Neural progenitor cell (in vitro differentiated cells): ENCODE data around the gene MOSPD2. TPM values are rescaled to one million over a fixed set of nuclear protein-coding genes. Genes with fewer than 3 reads are reported as not detected.

Source experiments
- DNase-seq: peaks from one replicate; pipeline ENCODE4 v3.0.0-alpha.2; 2016; ENCODE audit warnings: low spot score
- H2AFZ ChIP-seq: fragments of 200-600 bp; sonication (generic); replicated peaks from 2 replicates; pipeline ENCODE4 v1.6.1; 2016; ENCODE audit warnings: antibody characterized with exemption
- H3F3A ChIP-seq: fragments of 200-600 bp; sonication (generic); 2 replicates; pipeline ENCODE4 v1.6.1; 2016; ENCODE audit warnings: antibody characterized with exemption, low read depth
- H3K27ac ChIP-seq: fragments of 200-600 bp; sonication (generic); 2 replicates; pipeline ENCODE4 v1.5.1; 2016; ENCODE audit warnings: mild to moderate bottlenecking
- H3K27me3 ChIP-seq: fragments of 200-600 bp; sonication (generic); 2 replicates; pipeline ENCODE4 v1.6.1; 2016; ENCODE audit warnings: mild to moderate bottlenecking, moderate library complexity
- H3K36me3 ChIP-seq: fragments of 200-600 bp; sonication (generic); 2 replicates; pipeline ENCODE4 v1.5.1; 2016
- H3K4me1 ChIP-seq: fragments of 200-600 bp; sonication (generic); 2 replicates; pipeline ENCODE4 v1.6.1; 2016; ENCODE audit warnings: mixed run types
- H3K4me2 ChIP-seq: fragments of 200-600 bp; sonication (generic); 2 replicates; pipeline ENCODE4 v1.6.1; 2016
- H3K4me3 ChIP-seq: fragments of 200-600 bp; sonication (generic); 2 replicates; pipeline ENCODE4 v1.5.1; 2016
- H3K79me2 ChIP-seq: fragments of 200-600 bp; sonication (generic); 2 replicates; pipeline ENCODE4 v1.6.1; 2016; ENCODE audit warnings: low read depth
- H3K9ac ChIP-seq: fragments of 200-600 bp; sonication (generic); 2 replicates; pipeline ENCODE4 v1.6.1; 2016
- H3K9me3 ChIP-seq: fragments of 200-600 bp; sonication (generic); 2 replicates; pipeline ENCODE4 v1.5.1; 2016; ENCODE audit warnings: low read depth
- H4K20me1 ChIP-seq: fragments of 200-600 bp; sonication (generic); 2 replicates; pipeline ENCODE4 v1.6.1; 2016; ENCODE audit warnings: low read depth
- H3K27ac Mint-ChIP-seq: 3 replicates; pipeline ENCODE4 v1.8.0; 2021; ENCODE audit warnings: mixed read lengths
- H3K27me3 Mint-ChIP-seq: 2 replicates; pipeline ENCODE4 v1.8.0; 2022; ENCODE audit warnings: low read depth, mild to moderate bottlenecking, inconsistent platforms, moderate library complexity, mixed read lengths; ENCODE audit not compliant: insufficient read depth
- H3K36me3 Mint-ChIP-seq: 3 replicates; pipeline ENCODE4 v1.8.0; 2021; ENCODE audit warnings: mixed read lengths
- H3K4me1 Mint-ChIP-seq: 3 replicates; pipeline ENCODE4 v1.8.0; 2021; ENCODE audit warnings: mixed read lengths
- H3K4me3 Mint-ChIP-seq: 3 replicates; pipeline ENCODE4 v1.8.0; 2021; ENCODE audit warnings: mild to moderate bottlenecking, moderate library complexity, mixed read lengths
- H3K9me3 Mint-ChIP-seq: 3 replicates; pipeline ENCODE4 v1.8.0; 2020; ENCODE audit warnings: mixed read lengths
- EZH2 ChIP-seq: fragments of 200-600 bp; sonication (generic); IDR thresholded peaks from 2 replicates; pipeline ENCODE4 v1.6.1; 2017; ENCODE audit warnings: antibody characterized with exemption, mild to moderate bottlenecking, moderate library complexity
- EZH2phosphoT487 ChIP-seq: fragments of 200-600 bp; sonication (generic); IDR thresholded peaks from 2 replicates; pipeline ENCODE4 v1.6.1; 2017; ENCODE audit warnings: antibody characterized with exemption
- total RNA-seq: library from RNA; depleted of rRNA; stranded (reverse); fragments of >200 nt; gene quantifications from 2 replicates; pipeline ENCODE4 v1.2.3, GENCODE V29; 2015; ENCODE audit warnings: low replicate concordance
- TF ChIP-seq, protein P1 (sequence below): fragments of 200-600 bp; sonication (generic); IDR thresholded peaks from 2 replicates; pipeline ENCODE4 v1.5.1; 2017; ENCODE audit warnings: antibody characterized with exemption, mild to moderate bottlenecking

The MOSPD2 gene
- total RNA-seq, 1 donor from 2014 or later, result 24.5 TPM

DNA sequence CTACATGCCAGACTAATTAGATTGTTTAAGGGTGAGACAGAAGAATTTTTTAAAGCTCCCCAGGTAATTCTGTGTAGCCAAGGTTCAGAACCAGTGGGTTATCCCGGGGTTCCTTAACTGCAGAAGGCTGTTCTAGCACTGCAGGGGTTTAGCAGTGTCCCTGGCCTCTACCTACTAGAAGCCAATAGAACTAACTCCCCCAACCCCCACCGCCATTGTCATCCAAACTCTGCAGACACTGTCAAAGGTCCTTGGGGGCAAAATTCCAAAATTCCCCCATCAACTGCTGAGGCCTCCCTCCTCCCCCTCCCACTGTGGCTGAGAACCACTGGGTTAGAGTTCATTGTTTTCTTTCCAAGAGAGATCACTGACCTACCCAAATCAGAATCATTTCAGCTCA is 66.4 kb downstream of the MOSPD2 start:
- Histone ChIP-seq H3K9ac (no peak overlapping the region), H3K79me2 (no peaks in the 10 kb centered on the region), H2AFZ (no peak overlapping the region), H3K9me3 (no peaks in the 10 kb centered on the region), H3K4me1 (peaks cover 3% of the 10 kb centered on the region), H3K27me3 (no peaks in the 10 kb centered on the region), H3K36me3 (no peaks in the 10 kb centered on the region), H3F3A (no peaks in the 10 kb centered on the region), H3K27ac (no peak overlapping the region), H4K20me1 (no peaks in the 10 kb centered on the region), H3K4me3 (no peak overlapping the region), H3K4me2 (no peak overlapping the region)
- H3K27me3 Mint-ChIP-seq, result peaks cover 2% of the 10 kb centered on the region
- no peak for DNase-seq
- no peak overlapping the region for H3K27ac Mint-ChIP-seq
- H3K4me1 Mint-ChIP-seq, result peaks cover 2% of the 10 kb centered on the region
- H3K4me3 Mint-ChIP-seq, result no peak overlapping the region
- no peak for TF ChIP-seq EZH2
- TF ChIP-seq, protein P1, sequence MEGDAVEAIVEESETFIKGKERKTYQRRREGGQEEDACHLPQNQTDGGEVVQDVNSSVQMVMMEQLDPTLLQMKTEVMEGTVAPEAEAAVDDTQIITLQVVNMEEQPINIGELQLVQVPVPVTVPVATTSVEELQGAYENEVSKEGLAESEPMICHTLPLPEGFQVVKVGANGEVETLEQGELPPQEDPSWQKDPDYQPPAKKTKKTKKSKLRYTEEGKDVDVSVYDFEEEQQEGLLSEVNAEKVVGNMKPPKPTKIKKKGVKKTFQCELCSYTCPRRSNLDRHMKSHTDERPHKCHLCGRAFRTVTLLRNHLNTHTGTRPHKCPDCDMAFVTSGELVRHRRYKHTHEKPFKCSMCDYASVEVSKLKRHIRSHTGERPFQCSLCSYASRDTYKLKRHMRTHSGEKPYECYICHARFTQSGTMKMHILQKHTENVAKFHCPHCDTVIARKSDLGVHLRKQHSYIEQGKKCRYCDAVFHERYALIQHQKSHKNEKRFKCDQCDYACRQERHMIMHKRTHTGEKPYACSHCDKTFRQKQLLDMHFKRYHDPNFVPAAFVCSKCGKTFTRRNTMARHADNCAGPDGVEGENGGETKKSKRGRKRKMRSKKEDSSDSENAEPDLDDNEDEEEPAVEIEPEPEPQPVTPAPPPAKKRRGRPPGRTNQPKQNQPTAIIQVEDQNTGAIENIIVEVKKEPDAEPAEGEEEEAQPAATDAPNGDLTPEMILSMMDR, result no peak
- no peak for TF ChIP-seq EZH2phosphoT487
- H3K36me3 Mint-ChIP-seq, result no peaks in the 10 kb centered on the region
- peaks cover 5% of the 10 kb centered on the region for H3K9me3 Mint-ChIP-seq

GRCh38 chrX:14941301-14941700 is 68.1 kb downstream of the MOSPD2 start:
- DNase-seq, result no peak
- no peaks in the 10 kb centered on the region for H3K36me3 Mint-ChIP-seq
- no peak overlapping the region for H3K4me3 Mint-ChIP-seq
- H3K36me3 ChIP-seq, result no peaks in the 10 kb centered on the region
- H3K27me3 ChIP-seq, result no peaks in the 10 kb centered on the region
- H3K27ac Mint-ChIP-seq, result no peak overlapping the region
- peaks cover 2% of the 10 kb centered on the region for H3K4me1 Mint-ChIP-seq
- H3K9me3 Mint-ChIP-seq, result peaks cover 5% of the 10 kb centered on the region
- H3K27me3 Mint-ChIP-seq, result peaks cover 2% of the 10 kb centered on the region
- no peaks in the 10 kb centered on the region for H3K4me1 ChIP-seq
- H3K79me2 ChIP-seq, result no peaks in the 10 kb centered on the region
- no peaks in the 10 kb centered on the region for H3F3A ChIP-seq
- no peak overlapping the region for H3K9ac ChIP-seq
- H3K27ac ChIP-seq, result no peak overlapping the region
- H2AFZ ChIP-seq, result no peak overlapping the region
- H3K4me2 ChIP-seq, result no peak overlapping the region
- H4K20me1 ChIP-seq, result no peaks in the 10 kb centered on the region
- TF ChIP-seq, protein P1, result no peak
- no peak for TF ChIP-seq EZH2
- no peak for TF ChIP-seq EZH2phosphoT487
- H3K9me3 ChIP-seq, result no peaks in the 10 kb centered on the region
- no peak overlapping the region for H3K4me3 ChIP-seq

GRCh38 chrX:14942341-14942740 is 69.1 kb downstream of the MOSPD2 start:
- H3K9ac ChIP-seq, result no peak overlapping the region
- no peaks in the 10 kb centered on the region for H3K79me2 ChIP-seq
- Mint-ChIP-seq H3K4me1 (peaks cover 2% of the 10 kb centered on the region), H3K27ac (no peak overlapping the region), H3K36me3 (no peaks in the 10 kb centered on the region), H3K4me3 (no peak overlapping the region), H3K27me3 (peaks cover 2% of the 10 kb centered on the region), H3K9me3 (peaks cover 5% of the 10 kb centered on the region)
- no peak overlapping the region for H2AFZ ChIP-seq
- H3K4me2 ChIP-seq, result no peak overlapping the region
- H3K27ac ChIP-seq, result no peak overlapping the region
- no peak for DNase-seq
- TF ChIP-seq, protein P1, result no peak
- TF ChIP-seq EZH2 (no peak), EZH2phosphoT487 (no peak)
- H3K27me3 ChIP-seq, result no peaks in the 10 kb centered on the region
- H3K4me1 ChIP-seq, result no peaks in the 10 kb centered on the region
- no peaks in the 10 kb centered on the region for H3K9me3 ChIP-seq
- no peaks in the 10 kb centered on the region for H3K36me3 ChIP-seq
- H4K20me1 ChIP-seq, result no peaks in the 10 kb centered on the region
- H3K4me3 ChIP-seq, result no peak overlapping the region
- no peaks in the 10 kb centered on the region for H3F3A ChIP-seq
